GM19193 (cell line): ENCODE data around the gene EXD2.

ENCODE experiments used
- POLR2A ChIP-seq: IDR thresholded peaks from 4 replicates; pipeline ENCODE4 v1.6.1; 2011; ENCODE audit not compliant: insufficient read depth, insufficient read length; ENCODE audit errors: extremely low read depth

EXD2 gene

GRCh38 chr14:69260861-69261564, 69.7 kb downstream of the EXD2 start:
- TF ChIP-seq POLR2A, result no peak

- no peak for TF ChIP-seq POLR2A
Measured at GRCh38 chr14:69261761-69262331, 70.5 kb downstream of the EXD2 start.

- no peak for TF ChIP-seq POLR2A
Measured at GRCh38 chr14:69262516-69262915, 71.2 kb downstream of the EXD2 start.

- TF ChIP-seq POLR2A, result no peak
Measured at GRCh38 chr14:69263364-69263763, 72.1 kb downstream of the EXD2 start.

GRCh38 chr14:69263771-69264170, 72.5 kb downstream of the EXD2 start:
- TF ChIP-seq POLR2A, result no peak

- no peak for TF ChIP-seq POLR2A
Measured at GRCh38 chr14:69266572-69267345, 75.5 kb downstream of the EXD2 start.

GRCh38 chr14:69267492-69267891, 76.2 kb downstream of the EXD2 start:
- no peak for TF ChIP-seq POLR2A

- TF ChIP-seq POLR2A, result no peak
Measured at GRCh38 chr14:69268223-69268622, 76.9 kb downstream of the EXD2 start.

GRCh38 chr14:69268763-69269162, 77.5 kb downstream of the EXD2 start:
- no peak for TF ChIP-seq POLR2A

GRCh38 chr14:69269381-69269780, 78.1 kb downstream of the EXD2 start:
- TF ChIP-seq POLR2A, result no peak

- TF ChIP-seq POLR2A, result no peak
Measured at GRCh38 chr14:69270097-69270496, 78.8 kb downstream of the EXD2 start.

GRCh38 chr14:69270795-69271708, 79.8 kb downstream of the EXD2 start:
- no peak for TF ChIP-seq POLR2A

GRCh38 chr14:69274321-69274720, 83.0 kb downstream of the EXD2 start:
- TF ChIP-seq POLR2A, result no peak

GRCh38 chr14:69275331-69275730, 84.0 kb downstream of the EXD2 start:
- TF ChIP-seq POLR2A, result no peak
